RPMI8226 (cell line): ENCODE data around the gene FZD8.
A peak's percentile ranks its signal among the peaks of the same experiment; 100 is the strongest.

ENCODE experiments used
- DNase-seq: peaks from one replicate; pipeline ENCODE4 v3.0.0-alpha.2; 2015

The FZD8 gene

DNA sequence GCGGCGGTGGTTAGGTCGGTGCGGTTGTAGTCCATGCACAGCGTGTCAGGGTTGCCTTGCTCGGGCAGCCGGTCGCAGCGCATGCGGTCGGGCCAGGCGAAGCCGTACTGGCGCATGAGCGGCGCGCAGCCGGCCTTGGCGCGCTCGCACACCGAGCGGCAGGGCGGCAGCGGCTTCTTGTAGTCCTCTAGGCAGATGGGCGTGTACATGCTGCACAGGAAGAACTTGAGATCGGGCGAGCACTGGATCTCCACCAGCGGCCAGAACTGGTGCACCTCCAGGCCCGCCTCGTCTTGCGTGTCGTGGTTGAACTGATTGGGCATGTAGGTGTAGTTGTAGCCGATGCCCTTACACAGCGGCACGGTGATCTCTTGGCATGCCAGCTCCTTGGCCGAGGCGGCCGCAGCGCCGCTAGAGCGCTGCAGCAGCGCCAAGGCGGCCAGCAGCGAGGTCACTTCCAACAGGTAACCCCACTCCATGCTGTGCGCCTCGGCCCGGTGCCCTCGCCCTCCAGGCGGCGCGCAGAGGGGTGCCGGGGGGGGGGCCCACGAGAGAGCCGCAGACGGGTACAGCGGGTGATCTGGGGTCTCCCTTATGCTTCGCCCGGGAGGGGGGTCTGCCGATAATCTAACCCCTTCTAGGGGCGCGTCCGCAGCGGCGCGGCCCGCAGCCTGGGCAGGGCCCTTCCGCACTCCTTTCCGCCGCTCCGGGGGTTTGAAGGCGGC, 983 bp downstream of the FZD8 start:
- peak; percentile 51 for DNase-seq

DNA sequence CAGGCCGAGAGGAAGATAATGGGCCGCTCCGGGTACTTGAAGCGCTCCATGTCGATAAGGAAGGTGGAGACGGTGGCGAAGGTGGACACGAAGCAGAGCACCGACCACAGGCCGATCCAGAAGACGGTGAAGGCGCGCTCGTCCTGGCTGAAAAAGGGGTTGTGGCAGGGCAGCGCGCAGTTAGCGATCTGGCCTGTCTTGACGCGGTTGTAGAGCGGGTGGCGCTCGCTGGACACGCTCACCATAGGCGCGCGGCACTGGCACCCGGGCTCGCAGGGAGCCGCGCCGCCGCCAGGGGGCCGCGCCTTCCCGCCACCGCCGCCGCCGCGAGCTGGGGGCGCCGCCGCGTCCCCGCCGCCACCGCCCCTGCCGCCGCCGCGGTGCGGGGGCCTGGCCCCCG, 1.6 kb downstream of the FZD8 start:
- DNase-seq: no peak

DNA sequence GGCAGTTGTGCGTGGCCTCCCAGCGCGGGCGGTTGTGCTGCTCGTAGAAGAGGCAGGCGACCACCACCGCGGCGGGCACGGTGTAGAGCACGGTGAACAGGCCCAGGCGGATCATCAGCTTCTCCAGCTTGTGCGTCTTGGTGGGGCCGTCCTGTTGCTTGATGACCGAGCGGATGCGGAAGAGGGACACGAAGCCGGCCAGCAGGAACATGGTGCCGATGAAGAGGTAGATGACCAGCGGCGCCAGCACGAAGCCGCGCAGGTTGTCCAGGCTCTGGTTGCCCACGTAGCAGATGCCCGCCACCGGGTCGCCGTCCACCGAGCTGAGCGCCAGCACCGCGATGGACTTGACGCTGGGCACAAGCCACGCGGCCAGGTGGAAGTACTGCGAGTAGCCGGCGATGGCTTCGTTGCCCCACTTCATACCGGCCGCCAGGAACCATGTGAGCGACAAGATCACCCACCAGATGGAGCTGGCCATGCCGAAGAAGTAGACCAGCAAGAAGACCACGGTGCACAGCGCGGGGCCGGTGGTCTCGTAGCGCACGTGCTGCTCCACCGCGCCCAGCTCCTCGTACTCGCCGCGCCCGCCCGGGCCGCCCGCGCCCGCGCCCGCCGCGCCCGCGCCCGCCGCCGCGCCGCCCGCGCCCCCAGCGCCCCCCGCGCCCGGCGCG, 2.2 kb downstream of the FZD8 start:
- DNase-seq: no peak

GRCh38 chr10:35639021-35639727, 2.9 kb downstream of the FZD8 start:
- no peak for DNase-seq

- no peak for DNase-seq
These were observed 4.0 kb downstream of the FZD8 start for GRCh38 chr10:35638101-35638500.

DNA sequence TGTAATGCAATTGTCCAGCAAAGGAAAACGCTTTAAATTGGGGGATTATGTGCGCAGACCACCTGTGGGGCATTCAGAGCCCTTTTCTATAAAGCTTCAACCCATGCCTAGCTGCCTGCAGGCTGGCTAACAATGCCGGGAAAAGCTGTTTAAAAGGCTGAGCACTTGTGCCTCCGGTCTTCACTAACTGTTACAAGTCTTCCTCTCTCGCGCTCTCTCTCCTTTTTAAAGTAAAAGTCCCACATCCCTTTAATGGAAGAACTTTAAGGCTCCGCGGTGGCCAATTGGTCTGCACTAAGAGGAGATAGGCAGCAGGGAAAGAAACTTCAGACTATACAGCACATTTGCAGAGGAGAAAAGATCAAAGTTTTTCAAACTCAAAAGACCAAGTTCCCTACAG, 4.6 kb downstream of the FZD8 start:
- DNase-seq: no peak

DNA sequence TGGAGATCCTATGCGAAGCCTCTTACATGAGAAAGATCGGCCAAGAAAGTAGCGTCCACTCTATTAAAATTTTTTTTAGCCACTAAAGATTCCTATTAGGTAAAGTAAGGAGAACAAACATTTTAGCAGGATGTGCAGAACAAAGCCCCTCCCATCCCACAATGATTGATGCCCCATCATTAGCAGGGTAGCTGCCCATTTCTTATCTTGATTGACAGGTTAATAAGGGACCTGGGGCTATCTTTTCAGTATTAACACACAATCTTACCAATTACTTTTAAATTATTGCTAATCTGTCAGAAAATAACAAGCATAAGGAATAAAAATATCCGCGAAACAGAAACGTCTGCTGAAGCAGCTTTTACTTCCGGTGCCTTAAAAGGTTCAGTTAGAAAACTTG, 5.1 kb downstream of the FZD8 start:
- no peak for DNase-seq

DNA sequence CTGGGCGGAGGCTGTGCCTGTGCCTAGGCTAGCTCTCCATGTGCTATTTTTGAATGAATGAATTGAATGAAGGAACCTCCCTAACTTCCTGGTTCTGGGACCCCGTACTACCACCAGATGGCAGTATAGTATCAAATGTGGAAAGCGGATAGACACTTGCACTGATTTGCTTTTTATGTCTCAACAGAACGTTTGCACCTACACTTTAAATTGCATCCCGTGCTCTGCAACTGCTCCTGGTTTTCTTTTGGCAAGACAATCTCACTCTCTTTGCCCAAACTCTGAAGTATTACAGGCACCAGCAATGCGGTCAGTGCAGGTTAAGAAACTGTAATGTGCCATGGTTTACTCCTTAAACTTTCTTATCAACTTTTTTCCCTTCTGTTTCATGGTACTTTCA, 6.5 kb downstream of the FZD8 start:
- DNase-seq: peak; percentile 67

GRCh38 chr10:35633006-35633980, 8.8 kb downstream of the FZD8 start:
- peak; percentile 11 for DNase-seq

GRCh38 chr10:35632027-35632426, 10.1 kb downstream of the FZD8 start:
- no peak for DNase-seq

- DNase-seq: no peak
These were observed 10.7 kb downstream of the FZD8 start for GRCh38 chr10:35631404-35631803.

- no peak for DNase-seq
These were observed 15.1 kb downstream of the FZD8 start for GRCh38 chr10:35626971-35627507.

- DNase-seq: peak; percentile 29
These were observed 27.8 kb downstream of the FZD8 start for GRCh38 chr10:35614312-35614711.

GRCh38 chr10:35613597-35614226, 28.4 kb downstream of the FZD8 start:
- peak; percentile 23 for DNase-seq

DNA sequence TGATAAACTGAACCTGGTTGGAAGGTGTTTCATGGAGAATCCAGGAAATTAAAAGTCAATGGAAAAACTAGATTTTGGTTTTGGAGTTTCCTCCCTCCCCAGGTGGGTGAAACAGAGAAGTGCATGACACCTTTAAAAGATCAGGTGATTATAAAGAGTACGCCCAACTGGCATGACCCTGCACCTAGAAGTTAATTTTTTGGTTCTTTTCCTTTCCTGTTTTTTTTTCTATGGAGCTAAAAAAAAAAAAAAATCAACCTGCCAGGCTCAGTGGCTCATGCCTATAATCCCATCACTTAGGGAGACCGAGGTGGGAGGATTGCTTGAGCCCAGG, 29.0 kb downstream of the FZD8 start:
- DNase-seq: no peak

DNA sequence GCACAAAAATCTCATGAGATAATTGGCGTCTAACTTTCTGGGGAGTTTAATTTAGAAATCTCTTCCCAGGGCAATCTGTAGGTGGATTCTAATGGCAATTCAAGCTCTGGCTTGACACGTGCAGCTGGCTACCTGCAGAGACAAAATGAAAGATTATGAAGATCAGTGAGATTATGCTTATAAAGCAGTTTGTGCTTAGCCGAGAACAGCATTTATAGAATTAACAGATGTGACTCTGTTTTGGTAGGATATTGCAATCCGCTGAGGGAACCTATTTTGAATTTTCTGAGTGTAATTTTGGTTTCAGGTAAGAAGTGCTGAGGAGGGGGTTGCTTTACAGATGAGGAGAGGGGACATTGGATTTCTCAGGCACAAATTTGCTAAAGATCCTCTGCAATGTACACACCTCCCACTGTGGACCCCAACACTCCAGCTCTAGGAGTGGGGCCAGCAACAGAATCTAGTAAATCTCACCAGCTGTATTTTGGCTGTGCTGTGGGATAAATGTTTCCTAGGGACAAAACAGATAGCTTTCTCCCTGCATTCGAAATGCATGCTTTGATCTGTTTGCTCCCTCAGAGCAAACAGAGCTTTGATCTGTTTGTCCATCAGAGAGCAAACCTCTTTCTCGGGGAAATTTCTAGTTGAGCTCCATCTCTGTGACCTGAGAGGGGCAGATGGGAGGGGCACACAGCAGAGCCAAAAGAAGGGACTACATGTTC, 29.6 kb downstream of the FZD8 start:
- DNase-seq: peak; percentile 32

- DNase-seq: no peak
These were observed 30.3 kb downstream of the FZD8 start for GRCh38 chr10:35611750-35612149.

DNA sequence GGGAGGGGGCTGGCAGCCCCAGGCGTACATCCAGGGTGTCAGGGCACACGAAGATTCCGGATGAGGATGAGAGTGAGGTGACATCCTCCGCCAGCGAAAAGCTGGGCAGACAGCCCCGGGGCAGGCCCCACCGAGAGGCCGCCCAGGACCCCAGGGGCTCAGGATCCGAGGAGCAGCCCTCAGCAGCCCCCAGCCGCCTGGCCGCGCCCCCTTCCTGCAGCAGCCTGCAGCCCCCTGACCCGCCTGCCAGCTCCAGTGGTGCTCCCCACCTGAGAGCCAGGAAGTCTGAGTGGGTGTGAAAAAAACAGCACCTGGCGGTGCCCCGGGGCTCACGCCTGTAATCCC, 33.8 kb downstream of the FZD8 start:
- no peak for DNase-seq

- no peak for DNase-seq
These were observed 34.4 kb downstream of the FZD8 start for GRCh38 chr10:35607475-35608327.

DNA sequence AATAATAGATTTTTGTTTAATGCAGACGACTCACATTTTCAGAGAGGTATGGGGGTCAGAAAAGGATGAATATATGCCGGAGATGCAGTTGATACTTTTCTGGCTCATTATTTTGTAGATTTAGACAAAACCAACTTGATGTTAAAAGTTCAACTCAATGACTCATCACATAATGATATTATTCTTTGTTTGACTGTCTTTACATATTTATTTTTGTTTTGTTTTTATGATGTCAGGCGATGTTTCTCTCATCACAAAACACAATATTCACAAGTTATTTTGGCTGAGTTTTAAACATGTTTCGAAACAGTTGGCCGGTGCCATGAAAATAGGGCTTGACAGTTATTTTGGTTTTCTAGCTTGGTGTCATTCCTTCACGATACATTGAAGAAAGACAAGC, 35.7 kb downstream of the FZD8 start:
- DNase-seq: no peak

GRCh38 chr10:35605191-35605590, 36.9 kb downstream of the FZD8 start, which contains the start of gene GJD4:
Gene GJD4, plus strand, starts transcription at chr10:35605341. Its CDS starts 227 bp downstream, at chr10:35605568.
- no peak for DNase-seq
